ENCODE results near the gene CAMK2D.

Gene CAMK2D

GRCh38 chr4:113700602-113701150 is 60.9 kb downstream of the CAMK2D start:
- ChIA-PET CTCF (interaction anchor here (0.8 kb wide), 1 partner anchor 159 kb away, joined by 3 read pairs; no protein-coding TSS in a partner anchor), POLR2A (no interaction called here)
- WGBS (ENCODE audit: insufficient coverage) = 80% methylated on average over 1 of the region's 2 CpGs
- no peaks in the 10 kb centered on the region for H3K36me3 ChIP-seq (ENCODE audit: control insufficient read depth in 4 of 4, insufficient read depth in 4 of 4, low read length in 3 of 4)
- no peak for DNase-seq
- no peaks in the 10 kb centered on the region for H3K9me3 ChIP-seq (ENCODE audit: control extremely low read depth in 1 of 5, control insufficient read depth in 4 of 5, insufficient read depth in 2 of 5, low read depth in 1 of 5, low read length in 4 of 5)
- H3K27me3 ChIP-seq (replicated peaks in 2 of 5; ENCODE audit: control insufficient read depth in 4 of 5, insufficient read depth in 5 of 5, low read length in 4 of 5) = no peaks in the 10 kb centered on the region
- no peaks in the 10 kb centered on the region for H3K4me1 ChIP-seq (ENCODE audit: control extremely low read depth in 1 of 4, control insufficient read depth in 4 of 4, insufficient read depth in 4 of 4, low read length in 3 of 4)
- H3K4me3 ChIP-seq (ENCODE audit: control insufficient read depth in 1 of 7, extremely low read depth in 1 of 7, insufficient read depth in 4 of 7, low read depth in 2 of 7, low read length in 6 of 7) = no peak overlapping the region
- H3K27ac ChIP-seq (ENCODE audit: insufficient read depth in 1 of 2, low read depth in 1 of 2, low read length in 2 of 2, poor library complexity in 1 of 2, severe bottlenecking in 2 of 2) = no peak overlapping the region

GRCh38 chr4:113699772-113700171 is 61.8 kb downstream of the CAMK2D start:
- Histone ChIP-seq H3K4me3 (ENCODE audit: control insufficient read depth in 1 of 7, extremely low read depth in 1 of 7, insufficient read depth in 4 of 7, low read depth in 2 of 7, low read length in 6 of 7) (no peak overlapping the region), H3K27me3 (replicated peaks in 2 of 5; ENCODE audit: control insufficient read depth in 4 of 5, insufficient read depth in 5 of 5, low read length in 4 of 5) (no peaks in the 10 kb centered on the region), H3K27ac (ENCODE audit: insufficient read depth in 1 of 2, low read depth in 1 of 2, low read length in 2 of 2, poor library complexity in 1 of 2, severe bottlenecking in 2 of 2) (no peak overlapping the region), H3K4me1 (ENCODE audit: control extremely low read depth in 1 of 4, control insufficient read depth in 4 of 4, insufficient read depth in 4 of 4, low read length in 3 of 4) (no peaks in the 10 kb centered on the region), H3K9me3 (ENCODE audit: control extremely low read depth in 1 of 5, control insufficient read depth in 4 of 5, insufficient read depth in 2 of 5, low read depth in 1 of 5, low read length in 4 of 5) (no peaks in the 10 kb centered on the region), H3K36me3 (ENCODE audit: control insufficient read depth in 4 of 4, insufficient read depth in 4 of 4, low read length in 3 of 4) (no peaks in the 10 kb centered on the region)
- WGBS (ENCODE audit: insufficient coverage) = no CpG with 5 or more reads among the region's 2 CpGs
- POLR2A ChIA-PET = no interaction called here
- DNase-seq = no peak
- CTCF ChIA-PET = interaction anchor here (0.8 kb wide), 1 partner anchor 158 kb away, joined by 3 read pairs; no protein-coding TSS in a partner anchor

- Histone ChIP-seq H3K4me1 (ENCODE audit: control extremely low read depth in 1 of 4, control insufficient read depth in 4 of 4, insufficient read depth in 4 of 4, low read length in 3 of 4) (peaks cover 0 to 8% (median 2%) of the 10 kb centered on the region in 4 experiments), H3K27me3 (replicated peaks in 2 of 5; ENCODE audit: control insufficient read depth in 4 of 5, insufficient read depth in 5 of 5, low read length in 4 of 5) (no peaks in the 10 kb centered on the region), H3K4me3 (ENCODE audit: control insufficient read depth in 1 of 7, extremely low read depth in 1 of 7, insufficient read depth in 4 of 7, low read depth in 2 of 7, low read length in 6 of 7) (no peak overlapping the region), H3K27ac (ENCODE audit: insufficient read depth in 1 of 2, low read depth in 1 of 2, low read length in 2 of 2, poor library complexity in 1 of 2, severe bottlenecking in 2 of 2) (no peak overlapping the region), H3K36me3 (ENCODE audit: control insufficient read depth in 4 of 4, insufficient read depth in 4 of 4, low read length in 3 of 4) (no peaks in the 10 kb centered on the region), H3K9me3 (ENCODE audit: control extremely low read depth in 1 of 5, control insufficient read depth in 4 of 5, insufficient read depth in 2 of 5, low read depth in 1 of 5, low read length in 4 of 5) (no peaks in the 10 kb centered on the region)
- CTCF ChIA-PET = no interaction called here
- DNase-seq = no peak
- POLR2A ChIA-PET = no interaction called here
- WGBS (ENCODE audit: insufficient coverage) = 100% methylated on average over 1 of the region's 2 CpGs
Observed at GRCh38 chr4:113697429-113697828, 64.1 kb downstream of the CAMK2D start.

GRCh38 chr4:113695328-113696169 is 66.0 kb downstream of the CAMK2D start:
- Histone ChIP-seq H3K9me3 (ENCODE audit: control extremely low read depth in 1 of 5, control insufficient read depth in 4 of 5, insufficient read depth in 2 of 5, low read depth in 1 of 5, low read length in 4 of 5) (no peaks in the 10 kb centered on the region), H3K4me1 (ENCODE audit: control extremely low read depth in 1 of 4, control insufficient read depth in 4 of 4, insufficient read depth in 4 of 4, low read length in 3 of 4) (peaks cover 0 to 8% (median 2%) of the 10 kb centered on the region in 4 experiments), H3K36me3 (ENCODE audit: control insufficient read depth in 4 of 4, insufficient read depth in 4 of 4, low read length in 3 of 4) (no peaks in the 10 kb centered on the region), H3K27ac (ENCODE audit: insufficient read depth in 1 of 2, low read depth in 1 of 2, low read length in 2 of 2, poor library complexity in 1 of 2, severe bottlenecking in 2 of 2) (no peak overlapping the region), H3K27me3 (replicated peaks in 2 of 5; ENCODE audit: control insufficient read depth in 4 of 5, insufficient read depth in 5 of 5, low read length in 4 of 5) (no peaks in the 10 kb centered on the region), H3K4me3 (ENCODE audit: control insufficient read depth in 1 of 7, extremely low read depth in 1 of 7, insufficient read depth in 4 of 7, low read depth in 2 of 7, low read length in 6 of 7) (no peak overlapping the region)
- ChIA-PET POLR2A (interaction anchor here (0.7 kb wide), 1 partner anchor 260 kb away, joined by 4 read pairs; no protein-coding TSS in a partner anchor), CTCF (interaction anchor here (1.0 kb wide), 1 partner anchor 74 kb away, joined by 3 read pairs; no protein-coding TSS in a partner anchor)
- DNase-seq = no peak
- WGBS (ENCODE audit: insufficient coverage) = 98% methylated on average over 3 of the region's 3 CpGs

GRCh38 chr4:113694008-113694407 is 67.5 kb downstream of the CAMK2D start:
- 100% methylated on average over 1 of the region's 2 CpGs for WGBS (ENCODE audit: insufficient coverage)
- Histone ChIP-seq H3K9me3 (ENCODE audit: control extremely low read depth in 1 of 5, control insufficient read depth in 4 of 5, insufficient read depth in 2 of 5, low read depth in 1 of 5, low read length in 4 of 5) (no peaks in the 10 kb centered on the region), H3K27ac (ENCODE audit: insufficient read depth in 1 of 2, low read depth in 1 of 2, low read length in 2 of 2, poor library complexity in 1 of 2, severe bottlenecking in 2 of 2) (no peak overlapping the region), H3K36me3 (ENCODE audit: control insufficient read depth in 4 of 4, insufficient read depth in 4 of 4, low read length in 3 of 4) (no peaks in the 10 kb centered on the region), H3K4me1 (ENCODE audit: control extremely low read depth in 1 of 4, control insufficient read depth in 4 of 4, insufficient read depth in 4 of 4, low read length in 3 of 4) (peaks cover 0 to 8% (median 2%) of the 10 kb centered on the region in 4 experiments), H3K27me3 (replicated peaks in 2 of 5; ENCODE audit: control insufficient read depth in 4 of 5, insufficient read depth in 5 of 5, low read length in 4 of 5) (no peaks in the 10 kb centered on the region), H3K4me3 (ENCODE audit: control insufficient read depth in 1 of 7, extremely low read depth in 1 of 7, insufficient read depth in 4 of 7, low read depth in 2 of 7, low read length in 6 of 7) (no peak overlapping the region)
- ChIA-PET CTCF (no interaction called here), POLR2A (no interaction called here)
- no peak for DNase-seq

- ChIA-PET POLR2A (no interaction called here), CTCF (interaction anchor here (0.6 kb wide), 1 partner anchor 51 kb away, joined by 3 read pairs; no protein-coding TSS in a partner anchor)
- WGBS (ENCODE audit: insufficient coverage) = no CpG with 5 or more reads among the region's 3 CpGs
- no peaks in the 10 kb centered on the region for H3K27me3 ChIP-seq (replicated peaks in 2 of 5; ENCODE audit: control insufficient read depth in 4 of 5, insufficient read depth in 5 of 5, low read length in 4 of 5)
- H3K9me3 ChIP-seq (ENCODE audit: control extremely low read depth in 1 of 5, control insufficient read depth in 4 of 5, insufficient read depth in 2 of 5, low read depth in 1 of 5, low read length in 4 of 5) = no peaks in the 10 kb centered on the region
- peak overlapping the region in 2 of 7 experiments; percentile 21 to 36 for H3K4me3 ChIP-seq (ENCODE audit: control insufficient read depth in 1 of 7, extremely low read depth in 1 of 7, insufficient read depth in 4 of 7, low read depth in 2 of 7, low read length in 6 of 7)
- no peak overlapping the region for H3K27ac ChIP-seq (ENCODE audit: insufficient read depth in 1 of 2, low read depth in 1 of 2, low read length in 2 of 2, poor library complexity in 1 of 2, severe bottlenecking in 2 of 2)
- H3K4me1 ChIP-seq (ENCODE audit: control extremely low read depth in 1 of 4, control insufficient read depth in 4 of 4, insufficient read depth in 4 of 4, low read length in 3 of 4) = peaks cover 0 to 8% (median 2%) of the 10 kb centered on the region in 4 experiments
- no peaks in the 10 kb centered on the region for H3K36me3 ChIP-seq (ENCODE audit: control insufficient read depth in 4 of 4, insufficient read depth in 4 of 4, low read length in 3 of 4)
- DNase-seq = peak; percentile 17 to 59 (median 51)
Observed at GRCh38 chr4:113692809-113693411, 68.6 kb downstream of the CAMK2D start.

- no peak overlapping the region for H3K27ac ChIP-seq (ENCODE audit: insufficient read depth in 1 of 2, low read depth in 1 of 2, low read length in 2 of 2, poor library complexity in 1 of 2, severe bottlenecking in 2 of 2)
- H3K27me3 ChIP-seq (replicated peaks in 2 of 5; ENCODE audit: control insufficient read depth in 4 of 5, insufficient read depth in 5 of 5, low read length in 4 of 5) = no peaks in the 10 kb centered on the region
- 100% methylated on average over 1 of the region's 2 CpGs for WGBS (ENCODE audit: insufficient coverage)
- no peaks in the 10 kb centered on the region for H3K9me3 ChIP-seq (ENCODE audit: control extremely low read depth in 1 of 5, control insufficient read depth in 4 of 5, insufficient read depth in 2 of 5, low read depth in 1 of 5, low read length in 4 of 5)
- no peak for DNase-seq
- ChIA-PET CTCF (no interaction called here), POLR2A (no interaction called here)
- peaks cover 0 to 8% (median 2%) of the 10 kb centered on the region in 4 experiments for H3K4me1 ChIP-seq (ENCODE audit: control extremely low read depth in 1 of 4, control insufficient read depth in 4 of 4, insufficient read depth in 4 of 4, low read length in 3 of 4)
- H3K4me3 ChIP-seq (ENCODE audit: control insufficient read depth in 1 of 7, extremely low read depth in 1 of 7, insufficient read depth in 4 of 7, low read depth in 2 of 7, low read length in 6 of 7) = no peak overlapping the region
- H3K36me3 ChIP-seq (ENCODE audit: control insufficient read depth in 4 of 4, insufficient read depth in 4 of 4, low read length in 3 of 4) = no peaks in the 10 kb centered on the region
Observed at GRCh38 chr4:113691676-113692075, 69.9 kb downstream of the CAMK2D start.
